GM19328 (cell line): Measurements from ENCODE around the gene ZNF48.

Source experiments
- ATAC-seq: cut with Tn5 transposase; IDR thresholded peaks from one replicate; pipeline ENCODE4 v1.9.1; 2021; ENCODE audit warnings: mild to moderate bottlenecking, moderate library complexity; ENCODE audit not compliant: unreplicated experiment

The ZNF48 gene

DNA sequence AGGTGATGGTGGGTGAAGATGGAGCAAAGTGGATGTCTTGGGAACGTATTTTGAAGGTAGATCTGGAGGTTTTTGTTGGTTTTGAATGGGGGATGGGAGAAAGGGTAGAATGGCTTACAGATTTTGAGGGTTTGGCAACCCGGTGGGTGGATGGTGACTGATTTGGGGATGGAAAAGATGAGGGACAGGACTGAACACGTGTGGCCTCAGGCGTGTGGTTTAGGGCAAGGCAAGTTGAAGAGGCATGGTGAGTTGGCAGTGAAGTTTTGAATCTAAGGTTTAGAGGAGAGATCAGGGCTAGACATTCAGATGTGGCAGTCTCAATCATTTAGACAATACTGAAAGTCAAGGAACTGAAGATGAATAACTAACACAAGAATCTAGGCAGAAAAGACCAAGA lies 39.6 kb downstream of the ZNF48 start:
- no peak for ATAC-seq

DNA sequence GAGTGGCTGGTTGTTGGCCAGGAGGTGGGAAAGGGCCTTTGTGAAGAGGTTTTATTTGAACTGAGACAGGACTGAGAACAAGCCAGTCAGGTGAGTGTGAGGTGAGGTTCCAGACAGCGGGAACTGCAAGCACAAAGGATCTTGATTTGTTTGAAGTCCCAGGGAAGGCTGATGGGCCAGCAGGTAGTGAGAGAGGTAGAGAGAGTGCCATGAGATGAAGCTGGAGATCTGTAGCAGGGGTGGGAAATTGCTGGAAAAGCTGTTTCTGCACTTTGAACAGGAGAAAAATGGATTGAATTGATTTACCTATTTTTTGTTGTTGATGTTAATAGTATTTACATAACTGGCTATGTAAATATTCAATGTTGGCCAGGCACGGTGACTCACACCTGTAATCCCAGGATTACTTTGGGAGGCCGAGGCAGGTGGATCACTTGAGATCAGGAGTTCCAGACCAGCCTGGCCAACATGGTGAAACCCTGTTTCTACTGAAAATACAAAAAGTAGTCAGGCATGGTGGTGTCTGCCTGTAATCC lies 42.4 kb downstream of the ZNF48 start:
- no peak for ATAC-seq

DNA sequence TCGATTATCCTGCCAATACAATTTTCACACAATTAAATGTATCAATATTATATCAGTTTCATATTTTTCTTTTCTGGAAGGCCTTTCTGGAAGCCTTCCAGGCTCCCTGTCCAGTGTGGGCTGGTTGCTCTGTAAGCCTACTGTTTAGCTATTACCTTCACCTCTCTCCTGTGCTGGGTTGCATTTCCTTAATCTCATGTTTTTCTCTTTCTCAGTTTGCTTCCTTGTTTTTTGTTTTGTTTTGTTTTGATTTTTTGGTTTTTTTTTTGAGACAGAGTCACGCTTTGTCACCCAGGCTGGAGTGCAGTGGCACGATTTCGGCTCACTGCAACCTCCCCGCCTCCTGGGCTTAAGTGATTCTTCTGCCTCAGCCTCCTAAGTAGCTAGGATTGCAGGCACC lies 43.6 kb downstream of the ZNF48 start:
- ATAC-seq, result no peak

DNA sequence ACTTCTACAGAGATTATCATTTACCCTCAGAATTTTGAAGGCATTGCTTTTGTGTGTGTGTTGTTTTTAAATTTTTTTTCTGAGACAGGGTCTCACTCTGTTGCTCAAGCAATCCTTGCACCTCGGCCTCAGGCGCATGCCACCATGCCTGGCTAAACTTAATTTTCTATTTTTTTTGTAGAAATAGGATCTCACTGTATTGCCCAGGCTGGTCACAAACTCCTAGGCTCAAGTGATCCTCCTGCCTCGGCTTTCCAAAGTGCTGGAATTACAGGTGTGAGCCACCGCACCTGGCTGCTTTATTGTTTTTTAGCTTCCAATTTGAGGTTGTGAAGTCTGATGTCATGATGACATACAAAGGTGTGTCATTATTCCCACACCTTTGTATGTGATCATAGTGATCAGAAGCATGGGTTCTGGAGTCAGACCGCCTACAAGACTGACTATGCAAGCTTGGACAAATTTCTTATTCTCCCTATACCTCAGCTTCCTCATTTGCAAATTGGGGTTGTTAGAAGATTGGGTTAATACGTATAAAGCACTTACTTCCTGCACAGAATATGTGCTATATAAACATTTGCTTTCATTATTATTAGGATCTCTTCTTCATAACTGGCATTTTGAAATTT lies 44.6 kb downstream of the ZNF48 start:
- no peak for ATAC-seq

- ATAC-seq, result no peak
Measured at GRCh38 chr16:30443631-30444030, 48.4 kb downstream of the ZNF48 start.

DNA sequence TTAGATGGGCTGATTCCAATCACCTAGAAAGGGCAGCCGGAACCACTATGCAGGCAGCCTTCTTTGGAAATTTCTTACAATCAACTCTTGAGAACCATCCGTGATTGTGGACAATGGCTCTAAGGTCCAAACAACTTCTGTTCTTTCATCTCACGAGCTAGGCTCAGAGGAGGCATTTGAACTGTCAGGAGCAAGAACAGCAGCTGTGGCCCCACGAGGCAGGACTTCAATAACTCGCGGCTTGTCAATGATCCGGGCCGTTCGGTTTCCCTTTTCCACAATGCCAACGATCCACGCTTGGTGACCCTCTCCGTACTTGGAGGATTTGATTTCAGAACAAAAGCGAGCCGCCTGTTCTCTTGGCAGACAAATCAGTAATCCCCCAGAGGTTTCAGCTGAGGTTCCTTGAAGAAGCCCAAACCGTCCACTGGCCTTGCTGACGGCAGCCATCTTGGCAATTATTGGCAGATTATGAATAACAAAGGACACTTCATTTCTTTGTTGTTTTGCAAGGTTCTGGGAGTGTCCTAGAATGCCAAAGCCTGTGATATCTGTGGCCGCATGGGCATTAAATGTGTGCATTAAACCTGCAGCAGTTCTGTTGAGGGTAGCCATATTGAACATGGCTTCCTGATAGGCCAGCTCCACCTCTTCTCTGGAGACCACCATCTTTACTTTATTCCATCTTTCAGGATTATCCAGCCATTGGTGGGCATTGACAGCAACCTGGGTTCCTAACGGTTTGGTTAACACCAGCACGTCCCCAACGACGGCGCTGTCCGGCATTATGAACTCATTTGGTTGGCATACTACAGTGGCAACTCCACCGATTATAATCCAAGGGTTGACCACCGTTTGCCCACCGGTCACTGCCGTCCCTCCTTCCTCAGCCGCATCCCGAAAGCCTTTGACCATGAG lies 49.3 kb downstream of the ZNF48 start:
- no peak for ATAC-seq

- no peak for ATAC-seq
Measured at GRCh38 chr16:30445149-30445407, 49.9 kb downstream of the ZNF48 start.

GRCh38 chr16:30445408-30446202 lies 50.4 kb downstream of the ZNF48 start, which contains the start of gene SEPHS2:
SEPHS2 (minus strand) TSS chr16:30445874; CDS start chr16:30445727, 147 bp downstream.
- peak; percentile 90 for ATAC-seq

DNA sequence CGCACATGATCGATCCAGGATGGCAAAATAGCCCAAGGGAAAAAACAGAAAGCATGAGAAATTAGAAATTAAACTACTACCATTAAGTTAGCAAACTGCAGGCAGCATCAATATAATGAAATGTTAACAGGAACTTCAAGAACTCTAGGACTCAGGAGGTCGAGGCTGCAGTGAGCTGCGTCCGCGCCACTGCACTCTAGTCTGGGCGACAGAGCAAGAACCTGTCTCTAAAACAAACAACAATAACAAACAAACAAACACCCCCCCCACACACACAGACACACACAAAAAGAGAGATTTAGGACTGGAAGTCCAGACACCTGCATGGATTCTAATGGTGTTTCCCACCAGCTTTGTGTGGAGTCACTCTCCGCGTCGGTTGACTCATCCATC lies 51.0 kb downstream of the ZNF48 start:
- ATAC-seq, result no peak

DNA sequence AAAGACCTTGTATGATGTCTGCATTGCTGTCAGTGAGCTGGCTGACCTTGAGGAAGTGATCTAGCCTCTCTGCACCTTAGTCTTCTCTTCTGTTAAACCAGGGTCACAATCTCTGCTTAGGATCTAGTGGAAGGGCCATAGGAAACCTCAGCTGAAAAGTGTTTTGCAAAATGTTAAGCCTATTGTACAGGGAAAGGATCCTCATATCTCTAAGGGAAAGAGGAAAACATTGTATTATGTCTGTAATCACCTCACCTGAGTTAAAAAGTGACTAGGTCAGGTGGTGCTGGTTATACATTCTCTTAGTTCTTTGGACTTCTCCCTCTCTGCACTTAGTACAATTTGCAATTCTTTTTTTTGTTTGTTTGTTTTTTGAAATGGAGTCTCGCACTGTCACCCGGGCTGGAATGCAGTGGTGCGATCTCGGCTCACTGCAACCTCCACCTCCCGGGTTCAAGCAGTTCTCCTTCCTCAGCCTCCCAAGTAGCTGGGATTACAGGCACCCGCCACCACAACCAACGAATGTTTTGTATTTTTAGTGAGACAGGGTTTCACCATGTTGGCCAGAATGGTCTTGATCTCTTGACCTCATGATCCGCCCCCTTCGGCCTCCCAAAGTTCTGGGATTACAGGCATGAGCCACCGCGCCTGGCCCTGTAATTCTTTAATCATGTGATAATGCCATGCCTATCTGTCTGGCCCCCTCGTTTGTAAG lies 52.4 kb downstream of the ZNF48 start:
- ATAC-seq, result no peak

GRCh38 chr16:30449116-30449435 lies 53.9 kb downstream of the ZNF48 start:
- no peak for ATAC-seq
